K562 (cell line): ENCODE data around the gene SPHK2. TPM values are rescaled to one million over a fixed set of nuclear protein-coding genes. Genes with fewer than 3 reads are reported as not detected.

ENCODE experiments used
- ATAC-seq: fragments of 200-7000 bp; cut with Tn5 transposase; 3 replicates; pipeline ENCODE4 v1.9.1; 2020; ENCODE audit warnings: moderate library complexity
- BruUV-seq: library from RNA; stranded (reverse); fragments of 400-500 nt; replicated peaks from 2 replicates; lab custom pipeline; 2021; lab: Mats Ljungman, UMichigan
- CTCF ChIA-PET: fragments of 300-600 bp; formaldehyde crosslinking; extraction: SDS; loops from one replicate; lab custom pipeline; 2021; ENCODE audit warnings: low intra/inter-chr PET ratio; lab: Yijun Ruan, JAX
- POLR2A ChIA-PET: fragments of 300-600, 350-650 bp; sonication (Branson Sonifier 250); formaldehyde crosslinking; extraction: SDS; loops from one replicate; lab custom pipeline; 2021; ENCODE audit warnings: antibody characterized with exemption, inconsistent platforms; lab: Yijun Ruan, JAX
- DNase-seq, 4 experiments: peaks; one replicate each; pipeline versions ENCODE4 v3.0.0 to v3.0.0-alpha.2; 2011 to 2018; ENCODE audit warnings: low spot score in 3 of 4, mixed read lengths in 3 of 4; ENCODE audit errors: extremely low read depth in 1 of 4
- FAIRE-seq: peaks from 2 replicates; lab custom pipeline; 2011; peaks lifted over from hg19 to GRCh38; lab: Jason Lieb, UNC
- H2AFZ ChIP-seq: 2 replicates; pipeline ENCODE4 v1.6.0; 2011; ENCODE audit warnings: low read depth, low read length, control low read depth, inconsistent platforms
- H3K27ac ChIP-seq: fragments of 200-600 bp; 3 replicates; pipeline ENCODE4 v1.8.0; 2011; ENCODE audit warnings: low read depth, mild to moderate bottlenecking, control low read depth, inconsistent platforms, low read length, moderate library complexity, mixed read lengths; ENCODE audit errors: extremely low read depth
- H3K27me3 ChIP-seq, 2 experiments: fragments of 300-600 bp in 1 of 2; 2 replicates in 1 of 2; 3 replicates in 1 of 2; pipeline versions ENCODE4 v1.6.0 to v1.8.0; 2011; ENCODE audit warnings: inconsistent platforms in 2 of 2, low read length in 2 of 2, mild to moderate bottlenecking in 1 of 2, mixed read lengths in 1 of 2, moderate library complexity in 1 of 2; ENCODE audit not compliant: control insufficient read depth in 2 of 2, insufficient read depth in 2 of 2
- H3K36me3 ChIP-seq: fragments of 300-600 bp; 3 replicates; pipeline ENCODE4 v1.8.0; 2011; ENCODE audit warnings: mild to moderate bottlenecking, low read length, inconsistent platforms; ENCODE audit not compliant: control insufficient read depth, insufficient read depth
- H3K4me1 ChIP-seq, 2 experiments: fragments of 200-600 bp in 1 of 2; replicated peaks in 1 of 2; 2 replicates in 1 of 2; 3 replicates in 1 of 2; pipeline versions ENCODE4 v1.5.1 to v1.8.0; 2011; ENCODE audit warnings: inconsistent platforms in 2 of 2, low read length in 2 of 2, mild to moderate bottlenecking in 1 of 2, mixed read lengths in 1 of 2, moderate library complexity in 1 of 2; ENCODE audit not compliant: control insufficient read depth in 2 of 2, insufficient read depth in 2 of 2
- H3K4me2 ChIP-seq: 2 replicates; pipeline ENCODE4 v1.6.1; 2011; ENCODE audit warnings: low read length, control low read depth, inconsistent platforms, mixed read lengths; ENCODE audit not compliant: insufficient read depth
- H3K4me3 ChIP-seq: fragments of 200-600 bp; sonication (generic), shearing (Covaris generic); 2 replicates; pipeline ENCODE4 v1.5.1; 2016; ENCODE audit warnings: control low read depth, inconsistent platforms
- H3K79me2 ChIP-seq: fragments of 200-600 bp; 3 replicates; pipeline ENCODE4 v1.8.0; 2011; ENCODE audit warnings: low read length, inconsistent platforms; ENCODE audit not compliant: control insufficient read depth, insufficient read depth
- H3K9ac ChIP-seq, 2 experiments: 2 replicates each; pipeline versions ENCODE4 v1.6.0 to v1.6.1; 2011; ENCODE audit warnings: low read depth in 2 of 2, low read length in 2 of 2, control low read depth in 1 of 2, inconsistent platforms in 1 of 2, mild to moderate bottlenecking in 1 of 2, mixed read lengths in 1 of 2; ENCODE audit not compliant: insufficient read depth in 1 of 2
- H3K9me1 ChIP-seq: one replicate; pipeline ENCODE4 v1.6.0; 2011; ENCODE audit warnings: inconsistent platforms, mild to moderate bottlenecking, low read length, moderate library complexity; ENCODE audit not compliant: control insufficient read depth, insufficient read depth
- H3K9me3 ChIP-seq: replicated peaks from 2 replicates; pipeline ENCODE4 v1.5.1; 2011; ENCODE audit warnings: low read depth, low read length, inconsistent platforms; ENCODE audit not compliant: control insufficient read depth, insufficient read depth
- H4K20me1 ChIP-seq: replicated peaks from 2 replicates; pipeline ENCODE4 v1.6.1; 2011; ENCODE audit warnings: low read length, inconsistent platforms, mixed read lengths; ENCODE audit not compliant: control insufficient read depth, insufficient read depth
- HNRNPUL1 ChIP-seq: fragments of 200-400 bp; formaldehyde crosslinking; IDR thresholded peaks from 2 replicates; pipeline ENCODE4 v1.6.1; 2017; ENCODE audit warnings: low read length
- IRF2 ChIP-seq: sonication (generic); formaldehyde crosslinking; IDR thresholded peaks from 2 replicates; pipeline ENCODE4 v1.8.1; 2022; ENCODE audit warnings: mild to moderate bottlenecking, missing genetic modification reagents
- MIER1 ChIP-seq: fragments of 450-650 bp; IDR thresholded peaks from 2 replicates; pipeline ENCODE4 v1.6.1; 2016; ENCODE audit warnings: antibody characterized with exemption, mild to moderate bottlenecking, low read depth
- PTBP1 ChIP-seq: fragments of 200-400 bp; formaldehyde crosslinking; IDR thresholded peaks from 2 replicates; pipeline ENCODE4 v1.6.1; 2017; ENCODE audit warnings: low read depth, low read length
- PURB ChIP-seq: sonication (generic); formaldehyde crosslinking; IDR thresholded peaks from 2 replicates; pipeline ENCODE4 v1.9.0; 2021; ENCODE audit warnings: low read depth, mild to moderate bottlenecking, missing genetic modification reagents
- SAFB ChIP-seq: fragments of 200-400 bp; formaldehyde crosslinking; IDR thresholded peaks from 2 replicates; pipeline ENCODE4 v1.6.1; 2017; ENCODE audit warnings: low read depth, low read length, borderline replicate concordance
- SIN3B ChIP-seq: fragments of 450-650 bp; IDR thresholded peaks from 2 replicates; pipeline ENCODE4 v1.6.1; 2017; ENCODE audit warnings: low read depth, mild to moderate bottlenecking, moderate library complexity
- STAT5B ChIP-seq: fragments of 250-450 bp; sonication (Bioruptor Pico); IDR thresholded peaks from 2 replicates; pipeline ENCODE4 v1.8.0; 2021; ENCODE audit warnings: mild to moderate bottlenecking, inconsistent platforms
- THRAP3 ChIP-seq: fragments of 450-650 bp; IDR thresholded peaks from 2 replicates; pipeline ENCODE4 v1.6.1; 2016; ENCODE audit warnings: mild to moderate bottlenecking, inconsistent platforms, borderline replicate concordance
- ZNF436 ChIP-seq: fragments of 250-450, 450-650 bp; sonication (Bioruptor Pico); formaldehyde crosslinking; IDR thresholded peaks from 2 replicates; pipeline ENCODE4 v1.7.0; 2020; ENCODE audit warnings: mild to moderate bottlenecking
- WGBS: fragments of 100-300 bp; shearing (Covaris generic); methylation state at CpG from one replicate; pipeline ENCODE4 v1.1.6; 2016; ENCODE audit warnings: low coverage, mixed read lengths; ENCODE audit not compliant: insufficient coverage; ENCODE audit errors: missing lambda C conversion rate; 5-methylcytosine and 5-hydroxymethylcytosine counted together
- in situ Hi-C: fragments of 300-500 bp; cut with MboI; formaldehyde crosslinking; loops from 4 replicates; pipeline ENCODE4 v1.15.0; 2018; ENCODE audit warnings: inconsistent platforms, mixed read lengths
- intact Hi-C: fragments of 100-400 bp; cut with micrococcal nuclease; formaldehyde crosslinking; loops from 2 replicates; pipeline ENCODE4 v1.14.2; 2022
- polyA plus RNA-seq, 8 experiments: library from polyadenylated mRNA; depleted of rRNA in 4 of 8; stranded (reverse) in 5 of 8; unstranded in 3 of 8; fragments of >200 nt; fragmentation: Nextera tagmentation in 2 of 8; fragmentation: Illumina TruSeq in 1 of 8; extraction: Ambion mirVana in 2 of 8; extraction: Trizol in 1 of 8; gene quantifications; 2 replicates each; pipeline versions ENCODE4 v1.2.1 to v1.2.3, GENCODE V29; 2011 to 2014; ENCODE audit warnings: inconsistent platforms in 1 of 8, missing spikeins in 1 of 8
- total RNA-seq, 7 experiments: library from RNA; depleted of rRNA in 6 of 7; stranded (reverse); fragments of >200 nt in 6 of 7; fragmentation: Illumina TruSeq in 2 of 7; extraction: Trizol in 2 of 7; gene quantifications; 2 replicates each; pipeline versions ENCODE4 v1.2.1 to v1.2.3, GENCODE V29; 2011 to 2021; ENCODE audit warnings: low replicate concordance in 1 of 7
- TF ChIP-seq, protein P1 (sequence below): sonication (generic); formaldehyde crosslinking; IDR thresholded peaks from 2 replicates; pipeline ENCODE4 v1.8.0; 2022; ENCODE audit warnings: mild to moderate bottlenecking, missing genetic modification reagents
- TF ChIP-seq, protein P2 (sequence below): sonication (generic); formaldehyde crosslinking; IDR thresholded peaks from 2 replicates; pipeline ENCODE4 v1.8.0; 2022; ENCODE audit warnings: missing genetic modification reagents, mild to moderate bottlenecking, borderline replicate concordance
- TF ChIP-seq, protein P3 (sequence below), 2 experiments: fragments of 450-650 bp; formaldehyde crosslinking in 1 of 2; IDR thresholded peaks; 2 replicates each; pipeline versions ENCODE4 v1.4.0 to v1.6.1; 2014 to 2020; ENCODE audit warnings: mild to moderate bottlenecking in 2 of 2, borderline replicate concordance in 1 of 2, low read depth in 1 of 2

SPHK2 gene
- total and polyA plus RNA-seq, 9 of the 15 experiments (the other 6 are each of a cell fraction or from before 2014, with no cell fraction given) = 0.10 to 15.2 (median 2.9) TPM

DNA sequence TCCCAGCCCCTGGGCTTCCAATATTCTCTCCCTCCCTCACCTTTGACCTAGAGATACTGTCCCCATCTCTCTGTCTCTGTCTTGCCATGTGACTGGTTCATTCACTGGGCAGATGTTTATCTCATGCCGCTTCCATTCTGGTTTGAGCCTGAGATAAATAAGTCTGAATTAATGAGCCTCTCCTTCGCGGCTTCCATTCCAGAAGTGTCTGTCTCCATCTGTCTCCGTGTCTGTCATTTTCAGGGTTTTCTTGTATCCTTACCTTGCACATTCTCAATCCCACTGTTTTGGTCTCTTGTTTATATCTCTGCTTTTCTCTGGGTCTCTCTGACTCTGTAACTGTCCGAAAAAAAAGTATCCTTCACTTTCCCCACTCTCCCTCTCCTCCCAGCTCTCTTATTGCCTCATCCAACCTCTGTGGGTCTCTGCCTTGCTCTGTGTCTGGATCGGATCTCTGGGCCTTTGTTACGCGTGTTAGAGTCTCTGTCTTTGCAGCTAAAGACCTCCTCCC lies 4.3 kb downstream of the SPHK2 start:
- peak overlapping the region; percentile 72 for H3K27ac ChIP-seq
- DNase-seq (peak in 1 of 4 experiments; percentile 36), ATAC-seq (no peak), FAIRE-seq (peak; percentile 64)
- H3K4me1 ChIP-seq = peaks cover 25 to 59% of the 10 kb centered on the region in 2 experiments
- ChIA-PET POLR2A (interaction anchor here (0.6 to 2.2 kb wide), 6 partner anchors 10 to 298 kb away, joined by 3 to 13 read pairs (median 4); partner anchors contain the start of gene EMP3), CTCF (no interaction called here)
- H3K79me2 ChIP-seq = peaks cover 14% of the 10 kb centered on the region
- peak overlapping the region; percentile 93 for H2AFZ ChIP-seq
- H3K9me1 ChIP-seq = no peaks in the 10 kb centered on the region
- no peaks in the 10 kb centered on the region for H3K27me3 ChIP-seq
- intact Hi-C loops = no loop called here
- H3K9ac ChIP-seq = peak overlapping the region; percentile 67 to 70
- no peaks in the 10 kb centered on the region for H3K9me3 ChIP-seq
- no TSS peak for BruUV-seq
- peak overlapping the region; percentile 84 for H3K4me2 ChIP-seq
- 8% methylated on average over 8 of the region's 8 CpGs for WGBS
- H4K20me1 ChIP-seq = no peaks in the 10 kb centered on the region
- in situ Hi-C loops = no loop called here
- H3K36me3 ChIP-seq = peaks cover 2% of the 10 kb centered on the region; the same call in 1 of the 3 replicates
- peak overlapping the region; percentile 21 for H3K4me3 ChIP-seq
- TF ChIP-seq PTBP1 (no peak), IRF2 (CRISPR knock-in tag) (no peak), SAFB (no peak), STAT5B (CRISPR knock-in tag) (no peak), PURB (CRISPR knock-in tag) (no peak), SIN3B (no peak), ZNF436 (no peak), THRAP3 (no peak), MIER1 (0 out of 2 replicates have a peak, but pooled peaks have one; percentile 45), HNRNPUL1 (no peak)
- TF ChIP-seq, protein P1, sequence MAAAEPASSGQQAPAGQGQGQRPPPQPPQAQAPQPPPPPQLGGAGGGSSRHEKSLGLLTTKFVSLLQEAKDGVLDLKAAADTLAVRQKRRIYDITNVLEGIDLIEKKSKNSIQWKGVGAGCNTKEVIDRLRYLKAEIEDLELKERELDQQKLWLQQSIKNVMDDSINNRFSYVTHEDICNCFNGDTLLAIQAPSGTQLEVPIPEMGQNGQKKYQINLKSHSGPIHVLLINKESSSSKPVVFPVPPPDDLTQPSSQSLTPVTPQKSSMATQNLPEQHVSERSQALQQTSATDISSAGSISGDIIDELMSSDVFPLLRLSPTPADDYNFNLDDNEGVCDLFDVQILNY (CRISPR knock-in tag) = no peak
- TF ChIP-seq, protein P2, sequence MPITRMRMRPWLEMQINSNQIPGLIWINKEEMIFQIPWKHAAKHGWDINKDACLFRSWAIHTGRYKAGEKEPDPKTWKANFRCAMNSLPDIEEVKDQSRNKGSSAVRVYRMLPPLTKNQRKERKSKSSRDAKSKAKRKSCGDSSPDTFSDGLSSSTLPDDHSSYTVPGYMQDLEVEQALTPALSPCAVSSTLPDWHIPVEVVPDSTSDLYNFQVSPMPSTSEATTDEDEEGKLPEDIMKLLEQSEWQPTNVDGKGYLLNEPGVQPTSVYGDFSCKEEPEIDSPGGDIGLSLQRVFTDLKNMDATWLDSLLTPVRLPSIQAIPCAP (CRISPR knock-in tag) = no peak
- TF ChIP-seq, protein P3, sequence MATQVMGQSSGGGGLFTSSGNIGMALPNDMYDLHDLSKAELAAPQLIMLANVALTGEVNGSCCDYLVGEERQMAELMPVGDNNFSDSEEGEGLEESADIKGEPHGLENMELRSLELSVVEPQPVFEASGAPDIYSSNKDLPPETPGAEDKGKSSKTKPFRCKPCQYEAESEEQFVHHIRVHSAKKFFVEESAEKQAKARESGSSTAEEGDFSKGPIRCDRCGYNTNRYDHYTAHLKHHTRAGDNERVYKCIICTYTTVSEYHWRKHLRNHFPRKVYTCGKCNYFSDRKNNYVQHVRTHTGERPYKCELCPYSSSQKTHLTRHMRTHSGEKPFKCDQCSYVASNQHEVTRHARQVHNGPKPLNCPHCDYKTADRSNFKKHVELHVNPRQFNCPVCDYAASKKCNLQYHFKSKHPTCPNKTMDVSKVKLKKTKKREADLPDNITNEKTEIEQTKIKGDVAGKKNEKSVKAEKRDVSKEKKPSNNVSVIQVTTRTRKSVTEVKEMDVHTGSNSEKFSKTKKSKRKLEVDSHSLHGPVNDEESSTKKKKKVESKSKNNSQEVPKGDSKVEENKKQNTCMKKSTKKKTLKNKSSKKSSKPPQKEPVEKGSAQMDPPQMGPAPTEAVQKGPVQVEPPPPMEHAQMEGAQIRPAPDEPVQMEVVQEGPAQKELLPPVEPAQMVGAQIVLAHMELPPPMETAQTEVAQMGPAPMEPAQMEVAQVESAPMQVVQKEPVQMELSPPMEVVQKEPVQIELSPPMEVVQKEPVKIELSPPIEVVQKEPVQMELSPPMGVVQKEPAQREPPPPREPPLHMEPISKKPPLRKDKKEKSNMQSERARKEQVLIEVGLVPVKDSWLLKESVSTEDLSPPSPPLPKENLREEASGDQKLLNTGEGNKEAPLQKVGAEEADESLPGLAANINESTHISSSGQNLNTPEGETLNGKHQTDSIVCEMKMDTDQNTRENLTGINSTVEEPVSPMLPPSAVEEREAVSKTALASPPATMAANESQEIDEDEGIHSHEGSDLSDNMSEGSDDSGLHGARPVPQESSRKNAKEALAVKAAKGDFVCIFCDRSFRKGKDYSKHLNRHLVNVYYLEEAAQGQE (IDR thresholded peaks at IDR 0.05; ENCODE audit: borderline replicate concordance) = peak; percentile 38; the same call in 1 of the 2 replicates
- TF ChIP-seq, protein P3 (CRISPR knock-in tag; IDR thresholded peaks at IDR 0.05; ENCODE audit: low read depth) = no peak
